H9 (cell line): Measurements from ENCODE around the gene RBP2. TPM values are rescaled to one million over a fixed set of nuclear protein-coding genes. Genes with fewer than 3 reads are reported as not detected.

Experiments
- DNase-seq: peaks from one replicate; pipeline ENCODE4 v3.0.0-alpha.2; 2017
- H2AFZ ChIP-seq: one replicate; pipeline ENCODE4 v1.6.1; 2013; ENCODE audit warnings: mild to moderate bottlenecking, low read length, control low read depth, moderate library complexity
- H2AK5ac ChIP-seq: 2 replicates; pipeline ENCODE4 v1.6.1; 2013; ENCODE audit warnings: low read length, control low read depth, mixed read lengths; ENCODE audit not compliant: insufficient read length
- H2BK120ac ChIP-seq: one replicate; pipeline ENCODE4 v1.6.1; 2013; ENCODE audit warnings: low read depth, mild to moderate bottlenecking, low read length, control low read depth, inconsistent platforms; ENCODE audit not compliant: poor library complexity, severe bottlenecking
- H2BK12ac ChIP-seq: 2 replicates; pipeline ENCODE4 v1.6.1; 2013; ENCODE audit warnings: low read length, control low read depth, mixed read lengths, low read depth; ENCODE audit not compliant: insufficient read length
- H2BK15ac ChIP-seq: 2 replicates; pipeline ENCODE4 v1.6.1; 2013; ENCODE audit warnings: low read depth, low read length, control low read depth
- H2BK20ac ChIP-seq: one replicate; pipeline ENCODE4 v1.6.1; 2013; ENCODE audit warnings: low read depth, mild to moderate bottlenecking, low read length, control low read depth, inconsistent platforms; ENCODE audit not compliant: poor library complexity, severe bottlenecking
- H2BK5ac ChIP-seq: 2 replicates; pipeline ENCODE4 v1.6.1; 2013; ENCODE audit warnings: low read length, control low read depth, mixed read lengths; ENCODE audit not compliant: insufficient read length
- H3K14ac ChIP-seq: 2 replicates; pipeline ENCODE4 v1.6.1; 2013; ENCODE audit warnings: low read length, control low read depth; ENCODE audit not compliant: insufficient read depth
- H3K18ac ChIP-seq: 2 replicates; pipeline ENCODE4 v1.6.1; 2013; ENCODE audit warnings: low read depth, mild to moderate bottlenecking, mixed read lengths, low read length, control low read depth; ENCODE audit not compliant: insufficient read length
- H3K23ac ChIP-seq: 2 replicates; pipeline ENCODE4 v1.6.1; 2013; ENCODE audit warnings: low read length, control low read depth, mixed read lengths, low read depth; ENCODE audit not compliant: insufficient read length
- H3K23me2 ChIP-seq: 2 replicates; pipeline ENCODE4 v1.6.1; 2013; ENCODE audit warnings: low read depth, mild to moderate bottlenecking, mixed read lengths, low read length, control low read depth; ENCODE audit not compliant: insufficient read length, poor library complexity, severe bottlenecking
- H3K27ac ChIP-seq: 2 replicates; pipeline ENCODE4 v1.5.1; 2013; ENCODE audit warnings: low read length, control low read depth, mixed read lengths, low read depth; ENCODE audit not compliant: insufficient read length
- H3K27me3 ChIP-seq: 2 replicates; pipeline ENCODE4 v1.6.1; 2013; ENCODE audit warnings: low read length, control low read depth, inconsistent platforms; ENCODE audit not compliant: insufficient read depth
- H3K4ac ChIP-seq: 2 replicates; pipeline ENCODE4 v1.6.1; 2013; ENCODE audit warnings: low read depth, mild to moderate bottlenecking, control low read depth, inconsistent platforms, low read length, moderate library complexity
- H3K4me1 ChIP-seq: 2 replicates; pipeline ENCODE4 v1.6.1; 2013; ENCODE audit warnings: low read length, control low read depth, inconsistent platforms; ENCODE audit not compliant: insufficient read depth
- H3K4me2 ChIP-seq: 2 replicates; pipeline ENCODE4 v1.6.1; 2013; ENCODE audit warnings: low read length, control low read depth, mixed read lengths; ENCODE audit not compliant: insufficient read length, insufficient read depth
- H3K56ac ChIP-seq: 2 replicates; pipeline ENCODE4 v1.6.1; 2013; ENCODE audit warnings: low read depth, mild to moderate bottlenecking, mixed read lengths, low read length, control low read depth; ENCODE audit not compliant: insufficient read length
- H3K79me1 ChIP-seq: 2 replicates; pipeline ENCODE4 v1.6.1; 2013; ENCODE audit warnings: low read depth, mild to moderate bottlenecking, moderate library complexity, low read length, control low read depth, inconsistent platforms; ENCODE audit not compliant: insufficient read depth, poor library complexity, severe bottlenecking
- H3K79me2 ChIP-seq: 2 replicates; pipeline ENCODE4 v1.6.1; 2013; ENCODE audit warnings: low read length, control low read depth, inconsistent platforms; ENCODE audit not compliant: insufficient read depth
- H3K9ac ChIP-seq: 2 replicates; pipeline ENCODE4 v1.6.1; 2013; ENCODE audit warnings: low read length, control low read depth, mixed read lengths; ENCODE audit not compliant: insufficient read length; ENCODE audit errors: extremely low read depth
- H3K9me3 ChIP-seq: one replicate; pipeline ENCODE4 v1.6.1; 2013; ENCODE audit warnings: low read depth, low read length, inconsistent platforms; ENCODE audit not compliant: control insufficient read depth
- H3T11ph ChIP-seq: one replicate; pipeline ENCODE4 v1.6.1; 2013; ENCODE audit warnings: mild to moderate bottlenecking, low read length, control low read depth, inconsistent platforms
- H4K20me1 ChIP-seq: one replicate; pipeline ENCODE4 v1.6.1; 2013; ENCODE audit not compliant: control insufficient read depth, insufficient read length, insufficient read depth
- H4K5ac ChIP-seq: 2 replicates; pipeline ENCODE4 v1.6.1; 2013; ENCODE audit warnings: low read depth, mild to moderate bottlenecking, mixed read lengths, low read length, control low read depth; ENCODE audit not compliant: insufficient read length
- H4K8ac ChIP-seq: replicated peaks from 2 replicates; pipeline ENCODE4 v1.6.1; 2013; ENCODE audit warnings: low read length, control low read depth, mixed read lengths, low read depth; ENCODE audit not compliant: insufficient read length
- H4K91ac ChIP-seq: 2 replicates; pipeline ENCODE4 v1.6.1; 2013; ENCODE audit warnings: low read depth, mild to moderate bottlenecking, moderate library complexity, mixed read lengths, low read length, control low read depth; ENCODE audit not compliant: insufficient read length
- H3K27ac Mint-ChIP-seq, 3 experiments: 2 replicates in 2 of 3; 3 replicates in 1 of 3; pipeline ENCODE4 v1.8.0; 2020 to 2021; ENCODE audit warnings: mixed read lengths in 3 of 3, mild to moderate bottlenecking in 1 of 3, moderate library complexity in 1 of 3
- H3K27me3 Mint-ChIP-seq: 2 replicates; pipeline ENCODE4 v1.8.0; 2021; ENCODE audit warnings: low read depth, mild to moderate bottlenecking, moderate library complexity, mixed read lengths
- H3K36me3 Mint-ChIP-seq, 3 experiments: 2 replicates in 2 of 3; 3 replicates in 1 of 3; pipeline ENCODE4 v1.8.0; 2020 to 2021; ENCODE audit warnings: low read depth in 3 of 3, mixed read lengths in 3 of 3; ENCODE audit not compliant: insufficient read depth in 1 of 3
- H3K4me1 Mint-ChIP-seq, 2 experiments: 2 replicates each; pipeline ENCODE4 v1.8.0; 2020; ENCODE audit warnings: mixed read lengths in 2 of 2
- H3K4me3 Mint-ChIP-seq, 2 experiments: 2 replicates in 1 of 2; 3 replicates in 1 of 2; pipeline ENCODE4 v1.8.0; 2020 to 2021; ENCODE audit warnings: mild to moderate bottlenecking in 2 of 2, mixed read lengths in 2 of 2, moderate library complexity in 1 of 2
- H3K9me3 Mint-ChIP-seq, 2 experiments: 2 replicates in 1 of 2; 3 replicates in 1 of 2; pipeline ENCODE4 v1.8.0; 2020; ENCODE audit warnings: mild to moderate bottlenecking in 2 of 2, mixed read lengths in 2 of 2, moderate library complexity in 1 of 2
- CTCF ChIP-seq: fragments of 200-600 bp; sonication (generic); conservative IDR thresholded peaks from 3 replicates; pipeline ENCODE4 v1.8.0; 2021; ENCODE audit warnings: antibody characterized with exemption, mild to moderate bottlenecking
- WGBS: extraction: QIAGEN DNeasy Blood & Tissue Kit; methylation state at CpG from one replicate; pipeline ENCODE4 v1.1.7; 2013; ENCODE audit warnings: missing lambda C conversion rate, low lambda C conversion rate, mixed read lengths; ENCODE audit not compliant: insufficient read length; ENCODE audit errors: extremely low coverage; 5-methylcytosine and 5-hydroxymethylcytosine counted together
- total RNA-seq: library from RNA; stranded (reverse); gene quantifications from 2 replicates; pipeline ENCODE4 v1.2.1, GENCODE V29; 2021

Gene RBP2
- total RNA-seq, 1 experiment from 2014 or later: not detected

- no peak overlapping the region for H2BK20ac ChIP-seq
- H4K8ac ChIP-seq: no peak overlapping the region
- no peak overlapping the region for H3K9ac ChIP-seq
- H2BK5ac ChIP-seq: no peak overlapping the region
- H3K27ac ChIP-seq: no peak overlapping the region
- H3T11ph ChIP-seq: no peak overlapping the region
- peaks cover 11 to 14% of the 10 kb centered on the region in 2 experiments; a peak in 4 of 5 replicates for H3K9me3 Mint-ChIP-seq
- TF ChIP-seq CTCF: no peak
- H3K4ac ChIP-seq: no peak overlapping the region
- no peak overlapping the region for H2BK15ac ChIP-seq
- no peak overlapping the region for H2BK12ac ChIP-seq
- H3K36me3 Mint-ChIP-seq: peaks cover 0 to 3% (median 2%) of the 10 kb centered on the region in 3 experiments; a peak in 3 of 7 replicates
- H4K91ac ChIP-seq: no peak overlapping the region
- no peaks in the 10 kb centered on the region for H3K79me2 ChIP-seq
- peaks cover 0 to 3% of the 10 kb centered on the region in 2 experiments; a peak in 1 of 4 replicates for H3K4me1 Mint-ChIP-seq
- no peaks in the 10 kb centered on the region for H3K9me3 ChIP-seq
- H3K4me2 ChIP-seq: no peak overlapping the region
- H3K4me3 Mint-ChIP-seq: no peak overlapping the region
- no peak overlapping the region for H3K56ac ChIP-seq
- H3K18ac ChIP-seq: no peak overlapping the region
- WGBS: no CpG with 5 or more reads among the region's 2 CpGs
- no peaks in the 10 kb centered on the region for H3K79me1 ChIP-seq
- no peak overlapping the region for H3K14ac ChIP-seq
- no peaks in the 10 kb centered on the region for H3K27me3 ChIP-seq
- no peak overlapping the region for H2BK120ac ChIP-seq
- no peaks in the 10 kb centered on the region for H3K27me3 Mint-ChIP-seq
- H4K5ac ChIP-seq: no peak overlapping the region
- no peak for DNase-seq
- H3K4me1 ChIP-seq: no peaks in the 10 kb centered on the region
- no peak overlapping the region for H2AK5ac ChIP-seq
- H4K20me1 ChIP-seq: no peaks in the 10 kb centered on the region
- H3K27ac Mint-ChIP-seq: no peak overlapping the region
- H2AFZ ChIP-seq: no peak overlapping the region
- no peaks in the 10 kb centered on the region for H3K23me2 ChIP-seq
- H3K23ac ChIP-seq: no peak overlapping the region
Observed at GRCh38 chr3:139418144-139418543, 58.2 kb downstream of the RBP2 start.
